Gastrocnemius medialis (tissue), 4 donors: ENCODE data around the gene ARHGEF6. TPM values are rescaled to one million over a fixed set of nuclear protein-coding genes. Genes with fewer than 3 reads are reported as not detected.
A peak's percentile ranks its signal among the peaks of the same experiment; 100 is the strongest.

ENCODE experiments used
- ATAC-seq, 2 donors: fragments of 150-250 bp; one replicate each; pipeline ENCODE4 v1.9.1; 2016
- DNase-seq, 2 donors: peaks; one replicate each; pipeline ENCODE4 v3.0.0-alpha.2; 2019
- H3K27ac ChIP-seq, 4 donors: fragments of 200-600 bp; sonication (generic); 1 replicate in 1 of 4; 2 replicates in 3 of 4; pipeline ENCODE4 v1.5.1; 2016 to 2018; ENCODE audit warnings: mild to moderate bottlenecking in 2 of 4, moderate library complexity in 1 of 4
- H3K27me3 ChIP-seq, 3 donors: fragments of 200-600 bp; sonication (generic) in 2 of 3; 1 replicate in 1 of 3; 2 replicates in 2 of 3; pipeline versions ENCODE4 v1.5.1 to v1.6.0; 2016 to 2019; ENCODE audit warnings: mild to moderate bottlenecking in 1 of 3, moderate library complexity in 1 of 3
- H3K36me3 ChIP-seq, 2 donors: fragments of 200-600 bp; sonication (generic) in 1 of 2; one replicate each; pipeline ENCODE4 v1.5.1; 2017 to 2018
- H3K4me1 ChIP-seq, 2 donors: fragments of 200-600 bp; sonication (generic) in 1 of 2; one replicate each; pipeline ENCODE4 v1.5.1; 2016 to 2017; ENCODE audit warnings: mild to moderate bottlenecking in 2 of 2
- H3K4me3 ChIP-seq, 4 donors: fragments of 200-600 bp; sonication (generic) in 3 of 4; 1 replicate in 1 of 4; 2 replicates in 3 of 4; pipeline ENCODE4 v1.5.1; 2016 to 2019; ENCODE audit warnings: mild to moderate bottlenecking in 2 of 4
- H3K9me3 ChIP-seq, 3 donors: fragments of 200-600 bp; sonication (generic) in 2 of 3; 1 replicate in 1 of 3; 2 replicates in 2 of 3; pipeline ENCODE4 v1.5.1; 2016 to 2019
- CTCF ChIP-seq, 5 experiments: fragments of 450-650 bp in 3 of 5; fragments of 200-600 bp in 2 of 5; sonication (generic) in 2 of 5; IDR thresholded peaks in 4 of 5; conservative IDR thresholded peaks in 1 of 5; 1 replicate in 4 of 5; 2 replicates in 1 of 5; pipeline ENCODE4 v1.5.1; 2016 to 2019; ENCODE audit warnings: antibody characterized with exemption in 5 of 5, mild to moderate bottlenecking in 3 of 5, moderate library complexity in 3 of 5
- POLR2A ChIP-seq, 2 donors: fragments of 450-650 bp; IDR thresholded peaks; one replicate each; pipeline ENCODE4 v1.6.1; 2017; ENCODE audit warnings: antibody characterized with exemption in 2 of 2, mild to moderate bottlenecking in 2 of 2, moderate library complexity in 2 of 2
- in situ Hi-C, 4 donors: fragments of 200-750 bp; cut with MboI; loops; one replicate each; pipeline versions ENCODE4 v1.15.0 to v1.8.0; 2017; ENCODE audit warnings: low sequenced_read_pairs in 4 of 4
- intact Hi-C: fragments of 100-400 bp; cut with DNase I; formaldehyde crosslinking; loops from one replicate; pipeline ENCODE4 v1.15.1; 2023; ENCODE audit warnings: low total_unique reads
- total RNA-seq, 4 donors: library from RNA; depleted of rRNA; stranded (reverse); fragments of >200 nt; gene quantifications; one replicate each; pipeline versions ENCODE4 v1.1.0 to v1.2.3, GENCODE V29; 2016

Gene ARHGEF6
- total RNA-seq, 4 donors from 2014 or later = 15.0 to 29.9 (median 24.5) TPM

GRCh38 chrX:136659174-136659573, 121.6 kb downstream of the ARHGEF6 start:
- intact Hi-C loops (no loop called here), in situ Hi-C loops (no loop called here)
- H3K27me3 ChIP-seq = no peaks in the 10 kb centered on the region
- H3K4me3 ChIP-seq = no peak overlapping the region
- no peaks in the 10 kb centered on the region for H3K4me1 ChIP-seq
- no peak for TF ChIP-seq CTCF (IDR thresholded peaks at IDR 0.05 in 4 of 5, conservative IDR thresholded peaks at IDR 0.05 in 1 of 5)
- no peak for TF ChIP-seq POLR2A (IDR thresholded peaks at IDR 0.05)
- no peaks in the 10 kb centered on the region for H3K9me3 ChIP-seq
- no peaks in the 10 kb centered on the region for H3K36me3 ChIP-seq
- peak in 1 of 2 donors; percentile 72 for ATAC-seq
- DNase-seq = peak in 1 of 2 donors; percentile 17
- no peak overlapping the region for H3K27ac ChIP-seq

GRCh38 chrX:136658151-136658550, 122.6 kb downstream of the ARHGEF6 start:
- DNase-seq = no peak
- Histone ChIP-seq H3K27me3 (no peaks in the 10 kb centered on the region), H3K36me3 (no peaks in the 10 kb centered on the region), H3K9me3 (no peaks in the 10 kb centered on the region), H3K27ac (no peak overlapping the region), H3K4me1 (no peaks in the 10 kb centered on the region), H3K4me3 (no peak overlapping the region)
- in situ Hi-C loops (no loop called here), intact Hi-C loops (no loop called here)
- ATAC-seq = no peak
- TF ChIP-seq POLR2A (IDR thresholded peaks at IDR 0.05) = no peak
- no peak for TF ChIP-seq CTCF (IDR thresholded peaks at IDR 0.05 in 4 of 5, conservative IDR thresholded peaks at IDR 0.05 in 1 of 5)

GRCh38 chrX:136656361-136656964, 124.3 kb downstream of the ARHGEF6 start:
- TF ChIP-seq CTCF (IDR thresholded peaks at IDR 0.05 in 4 of 5, conservative IDR thresholded peaks at IDR 0.05 in 1 of 5) = no peak
- no peak for TF ChIP-seq POLR2A (IDR thresholded peaks at IDR 0.05)
- no peak overlapping the region for H3K4me3 ChIP-seq
- intact Hi-C loops = no loop called here
- ATAC-seq (no peak), DNase-seq (no peak)
- in situ Hi-C loops = no loop called here
- no peaks in the 10 kb centered on the region for H3K9me3 ChIP-seq
- no peaks in the 10 kb centered on the region for H3K27me3 ChIP-seq
- peaks cover 0 to 4% of the 10 kb centered on the region in 2 donors for H3K4me1 ChIP-seq
- no peak overlapping the region for H3K27ac ChIP-seq
- H3K36me3 ChIP-seq = no peaks in the 10 kb centered on the region

DNA sequence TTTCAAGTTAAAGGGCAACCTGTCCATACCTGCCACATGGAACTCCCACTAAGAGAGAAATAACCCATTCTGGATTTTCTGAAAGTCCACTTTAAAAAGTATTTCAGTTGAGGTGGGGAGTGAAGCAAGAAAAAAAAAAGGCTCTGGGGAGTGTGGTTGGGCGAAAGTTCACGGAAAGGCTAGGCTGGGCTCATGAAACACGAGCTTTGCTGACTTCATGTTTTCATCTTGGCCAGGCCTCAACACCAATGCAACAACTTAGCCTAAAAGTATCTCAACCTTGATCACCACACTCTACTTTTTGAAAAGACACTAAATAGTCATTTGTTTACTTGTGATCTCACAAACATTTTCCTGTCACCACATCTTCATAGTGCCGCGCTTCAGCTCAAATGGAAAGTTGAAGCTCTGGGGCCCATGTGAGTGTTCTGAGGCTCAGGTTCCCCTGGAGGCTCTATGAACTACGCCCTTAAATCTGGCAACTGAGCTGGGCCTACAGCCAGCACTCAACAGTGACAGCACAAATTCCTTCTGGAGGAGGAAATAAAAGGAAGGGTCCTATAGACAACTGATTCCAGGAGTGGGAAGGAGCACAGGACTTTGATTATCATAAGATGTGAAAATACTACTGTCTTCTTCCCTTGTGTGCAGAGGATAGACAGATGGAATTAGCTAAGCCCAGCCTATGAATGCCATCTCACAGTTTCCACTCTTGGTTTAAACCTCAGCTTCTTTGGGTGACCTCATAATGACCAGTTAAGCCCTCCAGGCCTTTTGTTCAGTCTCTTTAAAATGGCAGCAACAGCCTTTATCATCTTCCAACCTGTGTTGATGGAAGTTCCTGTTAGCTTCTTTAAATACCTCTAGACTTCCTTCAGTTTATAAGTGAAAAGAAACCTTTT, 127.7 kb downstream of the ARHGEF6 start:
- ATAC-seq (peak; percentile 65 to 93), DNase-seq (peak in 1 of 2 donors; percentile 56)
- intact Hi-C loops (no loop called here), in situ Hi-C loops (no loop called here)
- Histone ChIP-seq H3K4me1 (peaks cover 0 to 4% of the 10 kb centered on the region in 2 donors), H3K36me3 (no peaks in the 10 kb centered on the region), H3K27me3 (no peaks in the 10 kb centered on the region), H3K4me3 (no peak overlapping the region), H3K27ac (peak overlapping the region in 2 of 4 donors; percentile 26 to 57), H3K9me3 (no peaks in the 10 kb centered on the region)
- TF ChIP-seq CTCF (IDR thresholded peaks at IDR 0.05 in 4 of 5, conservative IDR thresholded peaks at IDR 0.05 in 1 of 5) (no peak), POLR2A (IDR thresholded peaks at IDR 0.05) (no peak)
